ENCODE results near the gene PAGR1.

- TF ChIP-seq YY1 (IDR thresholded peaks at IDR 0.05; ENCODE audit: insufficient read depth, insufficient read length) (no peak), ZNF274 (IDR thresholded peaks at IDR 0.05; ENCODE audit: low read depth, low read length) (no peak), SUZ12 (IDR thresholded peaks at IDR 0.05; ENCODE audit: extremely low read depth, insufficient read depth, insufficient read length) (no peak)
Measured at GRCh38 chr16:29804455-29805231, 11.3 kb upstream of the PAGR1 start.

Measured in NT2/D1 (cell line).